Thyroid gland (tissue), 4 donors: ENCODE measurements around the gene TIMM29. TPM values are rescaled to one million over a fixed set of nuclear protein-coding genes. Genes with fewer than 3 reads are reported as not detected.

Experiments
- DNase-seq, 2 donors: peaks; one replicate each; pipeline ENCODE4 v3.0.0-alpha.2; 2019
- H3K27ac ChIP-seq, 3 donors: fragments of 200-600 bp; sonication (generic); 1 replicate in 2 of 3; 2 replicates in 1 of 3; pipeline ENCODE4 v1.5.1; 2016 to 2019; ENCODE audit warnings: mild to moderate bottlenecking in 1 of 3, moderate library complexity in 1 of 3
- H3K27me3 ChIP-seq: fragments of 200-600 bp; sonication (generic); one replicate; pipeline ENCODE4 v1.5.1; 2019
- H3K36me3 ChIP-seq, 2 donors: fragments of 200-600 bp; sonication (generic); one replicate each; pipeline ENCODE4 v1.5.1; 2016 to 2019
- H3K4me1 ChIP-seq, 2 donors: fragments of 200-600 bp; sonication (generic); one replicate each; pipeline ENCODE4 v1.5.1; 2017 to 2019
- H3K4me3 ChIP-seq, 3 donors: fragments of 200-600 bp; sonication (generic); replicated peaks in 1 of 3; 1 replicate in 2 of 3; 2 replicates in 1 of 3; pipeline ENCODE4 v1.5.1; 2016; ENCODE audit warnings: mild to moderate bottlenecking in 1 of 3
- H3K9me3 ChIP-seq: fragments of 200-600 bp; sonication (generic); one replicate; pipeline ENCODE4 v1.5.1; 2017
- POLR2A ChIP-seq, 2 donors: fragments of 450-650 bp; IDR thresholded peaks; one replicate each; pipeline ENCODE4 v1.6.1; 2017; ENCODE audit warnings: antibody characterized with exemption in 2 of 2, mild to moderate bottlenecking in 2 of 2, moderate library complexity in 1 of 2
- WGBS, 2 donors: methylation state at CpG; one replicate each; pipeline ENCODE4 v1.1.5; 2017; 5-methylcytosine and 5-hydroxymethylcytosine counted together
- intact Hi-C: fragments of 100-400 bp; cut with DNase I; formaldehyde crosslinking; loops from one replicate; pipeline ENCODE4 v1.15.1; 2023
- total RNA-seq, 4 donors: library from RNA; depleted of rRNA; stranded (reverse); fragments of >200 nt; gene quantifications; one replicate each; pipeline ENCODE4 v1.2.3, GENCODE V29; 2016
- TF ChIP-seq, protein P1 (sequence below), 6 experiments: fragments of 200-600 bp in 3 of 6; fragments of 450-650 bp in 3 of 6; sonication (generic) in 3 of 6; IDR thresholded peaks; one replicate each; pipeline ENCODE4 v1.5.1; 2016 to 2019; ENCODE audit warnings: antibody characterized with exemption in 6 of 6, mild to moderate bottlenecking in 2 of 6, inconsistent platforms in 1 of 6, moderate library complexity in 1 of 6

TIMM29 gene
- total RNA-seq, 4 donors from 2014 or later = 19.6 to 39.5 (median 33.4) TPM

DNA sequence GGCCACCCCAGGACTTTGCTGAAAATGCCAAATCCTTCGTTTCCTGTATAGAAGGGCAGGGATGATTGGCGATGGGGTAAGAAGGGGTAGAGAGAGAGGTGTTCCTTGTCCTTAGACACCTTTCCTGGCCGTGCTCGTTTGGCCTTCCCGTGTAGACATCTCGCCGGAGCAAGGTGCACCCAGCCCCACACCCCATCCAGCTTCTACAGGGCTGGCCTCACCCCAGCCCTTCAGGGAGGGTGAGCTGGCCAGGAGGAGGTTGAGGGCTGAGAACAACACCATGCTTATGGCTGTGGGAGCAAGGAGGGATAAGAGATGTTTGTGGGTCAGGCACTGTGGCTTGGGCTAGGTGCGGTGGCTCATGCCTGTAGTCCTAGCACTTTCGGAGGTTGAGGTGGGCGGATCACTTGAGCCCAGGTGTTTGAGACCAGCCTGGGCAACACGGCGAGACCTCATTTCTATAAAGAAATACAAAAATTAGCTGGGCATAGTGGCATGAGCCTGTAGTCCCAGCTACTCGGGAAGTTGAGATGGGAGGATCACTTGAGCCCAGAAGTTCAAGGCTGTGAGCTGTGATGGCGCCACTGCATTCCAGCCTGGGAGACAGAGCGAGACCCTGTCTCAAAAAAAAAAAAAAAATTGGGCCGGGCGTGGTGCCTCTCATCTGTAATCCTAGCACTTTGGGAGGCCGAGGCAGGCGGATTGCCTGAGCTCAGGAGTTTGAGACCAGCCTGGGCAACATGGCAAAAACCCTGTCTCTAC is 47.7 kb downstream of the TIMM29 start:
- Histone ChIP-seq H3K27ac (peak overlapping the region; percentile 59 to 71 (median 60)), H3K4me1 (peaks cover 22 to 36% of the 10 kb centered on the region in 2 donors), H3K36me3 (no peaks in the 10 kb centered on the region), H3K9me3 (no peaks in the 10 kb centered on the region), H3K4me3 (no peak overlapping the region), H3K27me3 (no peaks in the 10 kb centered on the region)
- peak in 1 of 2 donors; percentile 22 for DNase-seq
- intact Hi-C loops = no loop called here
- TF ChIP-seq, protein P1, sequence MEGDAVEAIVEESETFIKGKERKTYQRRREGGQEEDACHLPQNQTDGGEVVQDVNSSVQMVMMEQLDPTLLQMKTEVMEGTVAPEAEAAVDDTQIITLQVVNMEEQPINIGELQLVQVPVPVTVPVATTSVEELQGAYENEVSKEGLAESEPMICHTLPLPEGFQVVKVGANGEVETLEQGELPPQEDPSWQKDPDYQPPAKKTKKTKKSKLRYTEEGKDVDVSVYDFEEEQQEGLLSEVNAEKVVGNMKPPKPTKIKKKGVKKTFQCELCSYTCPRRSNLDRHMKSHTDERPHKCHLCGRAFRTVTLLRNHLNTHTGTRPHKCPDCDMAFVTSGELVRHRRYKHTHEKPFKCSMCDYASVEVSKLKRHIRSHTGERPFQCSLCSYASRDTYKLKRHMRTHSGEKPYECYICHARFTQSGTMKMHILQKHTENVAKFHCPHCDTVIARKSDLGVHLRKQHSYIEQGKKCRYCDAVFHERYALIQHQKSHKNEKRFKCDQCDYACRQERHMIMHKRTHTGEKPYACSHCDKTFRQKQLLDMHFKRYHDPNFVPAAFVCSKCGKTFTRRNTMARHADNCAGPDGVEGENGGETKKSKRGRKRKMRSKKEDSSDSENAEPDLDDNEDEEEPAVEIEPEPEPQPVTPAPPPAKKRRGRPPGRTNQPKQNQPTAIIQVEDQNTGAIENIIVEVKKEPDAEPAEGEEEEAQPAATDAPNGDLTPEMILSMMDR (IDR thresholded peaks at IDR 0.05) = no peak
- TF ChIP-seq POLR2A (IDR thresholded peaks at IDR 0.05) = no peak
- 67 to 82% methylated on average over 17 to 18 of the region's 19 CpGs for WGBS, 2 donors

DNA sequence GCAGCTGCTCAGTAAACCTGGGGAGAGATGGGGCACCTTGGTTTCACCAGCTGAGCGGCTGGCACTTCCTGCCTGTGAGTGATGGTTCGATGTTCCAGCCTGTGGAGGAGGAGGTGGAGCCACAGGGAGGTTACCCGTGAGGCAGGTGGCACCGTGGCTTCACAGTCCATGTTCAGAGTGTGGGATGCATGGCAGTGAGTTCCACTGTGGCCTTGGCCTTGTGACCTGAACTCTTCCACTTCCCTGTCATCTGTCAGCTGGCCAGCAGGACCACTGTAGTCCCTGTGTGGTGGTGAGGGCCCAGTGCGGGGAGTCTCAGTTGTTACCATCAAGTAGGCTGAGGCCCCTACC is 49.1 kb downstream of the TIMM29 start:
- TF ChIP-seq, protein P1 (IDR thresholded peaks at IDR 0.05) = no peak
- TF ChIP-seq POLR2A (IDR thresholded peaks at IDR 0.05) = no peak
- no peaks in the 10 kb centered on the region for H3K9me3 ChIP-seq
- DNase-seq = no peak
- H3K4me3 ChIP-seq = no peak overlapping the region
- no peaks in the 10 kb centered on the region for H3K36me3 ChIP-seq
- H3K4me1 ChIP-seq = peaks cover 22 to 36% of the 10 kb centered on the region in 2 donors
- no peak overlapping the region for H3K27ac ChIP-seq
- 71 to 80% methylated on average over 4 to 5 of the region's 5 CpGs for WGBS, 2 donors
- intact Hi-C loops = no loop called here
- H3K27me3 ChIP-seq = no peaks in the 10 kb centered on the region

Other genes starting within 250 kb of the TIMM29 start
- gene QTRT1, start 227.4 kb upstream of the TIMM29 start, total RNA-seq = 10 to 100 TPM; 26.2 to 63.3 (median 37.4) TPM
- gene DNM2, start 210.7 kb upstream of the TIMM29 start, total RNA-seq = 100 to 1,000 TPM in 3 of 4 donors, 10 to 100 TPM in 1; 95.1 to 155 (median 120) TPM
- 10 to 100 TPM; 41.2 to 71.3 (median 48.7) TPM for gene TMED1, start 92.6 kb upstream of the TIMM29 start, total RNA-seq
- 1 to 10 TPM in 2 of 4 donors, not detected in 2; 1.5 to 1.7 TPM for gene C19orf38, start 80.4 kb upstream of the TIMM29 start, total RNA-seq
- 10 to 100 TPM; 12.2 to 14.8 (median 13.1) TPM for gene CARM1, start 57.3 kb upstream of the TIMM29 start, total RNA-seq
- gene YIPF2, start 172 bp upstream of the TIMM29 start, total RNA-seq = 100 to 1,000 TPM in 2 of 4 donors, 10 to 100 TPM in 2; 85.1 to 127 (median 104) TPM
- 100 to 1,000 TPM in 2 of 4 donors, 10 to 100 TPM in 2; 49.4 to 108 (median 89.0) TPM for gene SMARCA4, start 32.2 kb downstream of the TIMM29 start, total RNA-seq
- gene LDLR, start 160.7 kb downstream of the TIMM29 start, total RNA-seq = 10 to 100 TPM in 3 of 4 donors, 1 to 10 TPM in 1; 8.7 to 39.1 (median 20.3) TPM
- gene SPC24, start 227.0 kb downstream of the TIMM29 start, total RNA-seq = 1 to 10 TPM in 1 of 4 donors, under 1 TPM in 2, not detected in 1; 0.24 to 1.1 (median 0.78) TPM